ENCODE measurements around the gene CLIC6.

- TF ChIP-seq ZNF140 (tag by site-specific recombination; IDR thresholded peaks at IDR 0.05) (no peak), BCL11B (tag by site-specific recombination; IDR thresholded peaks at IDR 0.05; ENCODE audit: low read depth) (no peak)
- TF ChIP-seq, protein P1, sequence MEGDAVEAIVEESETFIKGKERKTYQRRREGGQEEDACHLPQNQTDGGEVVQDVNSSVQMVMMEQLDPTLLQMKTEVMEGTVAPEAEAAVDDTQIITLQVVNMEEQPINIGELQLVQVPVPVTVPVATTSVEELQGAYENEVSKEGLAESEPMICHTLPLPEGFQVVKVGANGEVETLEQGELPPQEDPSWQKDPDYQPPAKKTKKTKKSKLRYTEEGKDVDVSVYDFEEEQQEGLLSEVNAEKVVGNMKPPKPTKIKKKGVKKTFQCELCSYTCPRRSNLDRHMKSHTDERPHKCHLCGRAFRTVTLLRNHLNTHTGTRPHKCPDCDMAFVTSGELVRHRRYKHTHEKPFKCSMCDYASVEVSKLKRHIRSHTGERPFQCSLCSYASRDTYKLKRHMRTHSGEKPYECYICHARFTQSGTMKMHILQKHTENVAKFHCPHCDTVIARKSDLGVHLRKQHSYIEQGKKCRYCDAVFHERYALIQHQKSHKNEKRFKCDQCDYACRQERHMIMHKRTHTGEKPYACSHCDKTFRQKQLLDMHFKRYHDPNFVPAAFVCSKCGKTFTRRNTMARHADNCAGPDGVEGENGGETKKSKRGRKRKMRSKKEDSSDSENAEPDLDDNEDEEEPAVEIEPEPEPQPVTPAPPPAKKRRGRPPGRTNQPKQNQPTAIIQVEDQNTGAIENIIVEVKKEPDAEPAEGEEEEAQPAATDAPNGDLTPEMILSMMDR (tag by site-specific recombination; IDR thresholded peaks at IDR 0.05): no peak
These were observed 29.6 kb downstream of the CLIC6 start for GRCh38 chr21:34698270-34699015.

All from HEK293 (cell line).